Parathyroid adenoma (tissue), 2 donors: ENCODE measurements around the gene COL18A1.

Experiments used
- H2AFZ ChIP-seq: fragments of 300-600 bp; sonication (generic); one replicate; pipeline ENCODE4 v1.7.0; 2017; ENCODE audit warnings: antibody characterized with exemption, mild to moderate bottlenecking
- H3K27ac ChIP-seq: fragments of 300-600 bp; sonication (generic); one replicate; pipeline ENCODE4 v1.7.0; 2017
- H3K27me3 ChIP-seq: fragments of 300-600 bp; sonication (generic); one replicate; pipeline ENCODE4 v1.7.0; 2017; ENCODE audit warnings: low read length; ENCODE audit not compliant: control insufficient read depth, insufficient read depth
- H3K36me3 ChIP-seq: fragments of 300-600 bp; sonication (generic); one replicate; pipeline ENCODE4 v1.7.0; 2017; ENCODE audit warnings: low read length; ENCODE audit not compliant: control insufficient read depth, insufficient read depth
- H3K4me1 ChIP-seq: fragments of 300-600 bp; sonication (generic); one replicate; pipeline ENCODE4 v1.7.0; 2017; ENCODE audit warnings: control low read depth
- H3K4me2 ChIP-seq: fragments of 300-600 bp; sonication (generic); one replicate; pipeline ENCODE4 v1.7.0; 2017; ENCODE audit warnings: low read length
- H3K4me3 ChIP-seq: fragments of 300-600 bp; sonication (generic); one replicate; pipeline ENCODE4 v1.7.0; 2017; ENCODE audit warnings: low read depth, low read length
- H3K79me2 ChIP-seq: fragments of 300-600 bp; sonication (generic); one replicate; pipeline ENCODE4 v1.7.0; 2017; ENCODE audit warnings: control low read depth
- H3K9ac ChIP-seq: fragments of 300-600 bp; sonication (generic); one replicate; pipeline ENCODE4 v1.7.0; 2017; ENCODE audit warnings: mild to moderate bottlenecking
- H3K9me3 ChIP-seq: fragments of 300-600 bp; sonication (generic); one replicate; pipeline ENCODE4 v1.7.0; 2017; ENCODE audit warnings: low read length; ENCODE audit not compliant: control insufficient read depth
- TF ChIP-seq, protein P1 (sequence below): fragments of 300-600 bp; sonication (generic); IDR thresholded peaks from one replicate; pipeline ENCODE4 v1.7.0; 2017; ENCODE audit warnings: antibody characterized with exemption, mild to moderate bottlenecking
- donor health status: primary hyperparathyroidism.

Gene COL18A1

DNA sequence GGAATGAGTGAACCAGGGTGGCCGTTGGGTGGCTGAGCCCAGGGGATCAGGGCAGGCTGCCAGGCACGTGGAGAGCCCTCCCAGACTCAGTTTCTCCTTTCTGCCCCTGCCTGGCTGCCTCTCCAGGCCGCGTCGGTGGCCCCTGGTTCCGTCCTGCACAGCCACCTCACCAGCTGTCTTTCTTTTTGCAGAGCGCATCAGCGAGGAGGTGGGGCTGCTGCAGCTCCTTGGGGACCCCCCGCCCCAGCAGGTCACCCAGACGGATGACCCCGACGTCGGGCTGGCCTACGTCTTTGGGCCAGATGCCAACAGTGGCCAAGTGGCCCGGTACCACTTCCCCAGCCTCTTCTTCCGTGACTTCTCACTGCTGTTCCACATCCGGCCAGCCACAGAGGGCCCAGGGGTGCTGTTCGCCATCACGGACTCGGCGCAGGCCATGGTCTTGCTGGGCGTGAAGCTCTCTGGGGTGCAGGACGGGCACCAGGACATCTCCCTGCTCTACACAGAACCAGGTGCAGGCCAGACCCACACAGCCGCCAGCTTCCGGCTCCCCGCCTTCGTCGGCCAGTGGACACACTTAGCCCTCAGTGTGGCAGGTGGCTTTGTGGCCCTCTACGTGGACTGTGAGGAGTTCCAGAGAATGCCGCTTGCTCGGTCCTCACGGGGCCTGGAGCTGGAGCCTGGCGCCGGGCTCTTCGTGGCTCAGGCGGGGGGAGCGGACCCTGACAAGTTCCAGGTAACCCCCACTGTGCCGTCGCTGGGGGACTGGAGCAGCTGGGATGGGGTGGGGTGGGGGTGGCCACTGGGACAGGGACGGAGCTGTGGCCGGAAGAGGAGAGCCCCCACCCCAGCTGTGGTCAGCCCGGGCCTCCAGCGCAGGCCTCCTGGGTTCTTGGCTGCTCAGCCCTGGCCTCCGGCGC lies 63.3 kb downstream of the COL18A1 start:
- no peak overlapping the region for H3K4me2 ChIP-seq
- H3K27me3 ChIP-seq = no peaks in the 10 kb centered on the region
- H3K36me3 ChIP-seq = no peaks in the 10 kb centered on the region
- no peaks in the 10 kb centered on the region for H3K79me2 ChIP-seq
- H3K27ac ChIP-seq = no peak overlapping the region
- TF ChIP-seq, protein P1, sequence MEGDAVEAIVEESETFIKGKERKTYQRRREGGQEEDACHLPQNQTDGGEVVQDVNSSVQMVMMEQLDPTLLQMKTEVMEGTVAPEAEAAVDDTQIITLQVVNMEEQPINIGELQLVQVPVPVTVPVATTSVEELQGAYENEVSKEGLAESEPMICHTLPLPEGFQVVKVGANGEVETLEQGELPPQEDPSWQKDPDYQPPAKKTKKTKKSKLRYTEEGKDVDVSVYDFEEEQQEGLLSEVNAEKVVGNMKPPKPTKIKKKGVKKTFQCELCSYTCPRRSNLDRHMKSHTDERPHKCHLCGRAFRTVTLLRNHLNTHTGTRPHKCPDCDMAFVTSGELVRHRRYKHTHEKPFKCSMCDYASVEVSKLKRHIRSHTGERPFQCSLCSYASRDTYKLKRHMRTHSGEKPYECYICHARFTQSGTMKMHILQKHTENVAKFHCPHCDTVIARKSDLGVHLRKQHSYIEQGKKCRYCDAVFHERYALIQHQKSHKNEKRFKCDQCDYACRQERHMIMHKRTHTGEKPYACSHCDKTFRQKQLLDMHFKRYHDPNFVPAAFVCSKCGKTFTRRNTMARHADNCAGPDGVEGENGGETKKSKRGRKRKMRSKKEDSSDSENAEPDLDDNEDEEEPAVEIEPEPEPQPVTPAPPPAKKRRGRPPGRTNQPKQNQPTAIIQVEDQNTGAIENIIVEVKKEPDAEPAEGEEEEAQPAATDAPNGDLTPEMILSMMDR = no peak
- no peak overlapping the region for H3K4me3 ChIP-seq
- H3K9me3 ChIP-seq = no peaks in the 10 kb centered on the region
- no peak overlapping the region for H3K9ac ChIP-seq
- no peak overlapping the region for H2AFZ ChIP-seq
- no peaks in the 10 kb centered on the region for H3K4me1 ChIP-seq

DNA sequence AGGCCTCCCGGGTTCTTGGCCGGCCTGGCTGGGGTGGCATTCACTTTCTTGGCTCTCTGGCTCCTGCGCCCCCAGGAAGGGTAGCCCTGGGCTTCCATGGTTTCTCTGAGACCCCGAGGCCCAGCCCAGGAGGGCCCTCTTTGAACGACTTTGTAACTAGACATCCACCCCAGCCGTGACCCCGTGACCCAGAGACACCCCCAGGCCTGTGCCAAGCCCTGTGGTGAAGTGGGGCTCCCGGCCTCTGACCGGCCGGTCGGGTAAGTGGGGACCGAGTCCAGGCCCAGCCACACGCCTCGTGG lies 64.0 kb downstream of the COL18A1 start:
- H3K4me1 ChIP-seq = no peaks in the 10 kb centered on the region
- H3K27me3 ChIP-seq = no peaks in the 10 kb centered on the region
- no peak overlapping the region for H3K4me2 ChIP-seq
- H3K79me2 ChIP-seq = no peaks in the 10 kb centered on the region
- H3K4me3 ChIP-seq = no peak overlapping the region
- TF ChIP-seq, protein P1 = no peak
- H3K9me3 ChIP-seq = no peaks in the 10 kb centered on the region
- no peak overlapping the region for H3K9ac ChIP-seq
- H3K36me3 ChIP-seq = no peaks in the 10 kb centered on the region
- no peak overlapping the region for H2AFZ ChIP-seq
- no peak overlapping the region for H3K27ac ChIP-seq

GRCh38 chr21:45469273-45470086 lies 64.5 kb downstream of the COL18A1 start:
- Histone ChIP-seq H3K9ac (no peak overlapping the region), H3K9me3 (no peaks in the 10 kb centered on the region), H2AFZ (no peak overlapping the region), H3K27ac (no peak overlapping the region), H3K79me2 (no peaks in the 10 kb centered on the region), H3K4me3 (no peak overlapping the region), H3K27me3 (no peaks in the 10 kb centered on the region), H3K4me2 (no peak overlapping the region), H3K36me3 (no peaks in the 10 kb centered on the region), H3K4me1 (no peaks in the 10 kb centered on the region)
- TF ChIP-seq, protein P1 = no peak

DNA sequence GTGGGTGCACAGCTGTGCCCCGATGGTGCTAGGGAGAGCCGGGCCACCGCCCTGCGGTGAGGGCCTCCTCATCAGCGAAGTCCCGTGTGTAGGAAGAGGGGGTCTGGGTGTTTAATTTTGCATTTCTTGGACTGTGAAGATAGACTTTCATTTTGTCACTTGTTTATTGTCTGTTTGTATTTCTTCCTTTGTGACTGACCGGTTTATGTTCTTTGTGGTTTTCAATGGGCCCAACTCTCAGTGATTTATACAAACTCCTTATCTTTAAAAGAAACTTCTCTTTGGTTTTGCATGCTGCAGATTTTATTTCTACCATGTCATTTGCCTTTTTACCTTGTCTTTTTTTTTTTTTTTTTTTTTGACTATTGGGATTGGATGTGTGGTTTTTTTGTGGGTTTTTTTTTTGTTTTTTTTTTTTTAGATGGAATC lies 65.1 kb downstream of the COL18A1 start:
- H3K4me1 ChIP-seq = no peaks in the 10 kb centered on the region
- H3K27ac ChIP-seq = no peak overlapping the region
- TF ChIP-seq, protein P1 = no peak
- H3K9ac ChIP-seq = no peak overlapping the region
- H3K9me3 ChIP-seq = no peaks in the 10 kb centered on the region
- H3K36me3 ChIP-seq = no peaks in the 10 kb centered on the region
- no peak overlapping the region for H3K4me3 ChIP-seq
- H3K79me2 ChIP-seq = no peaks in the 10 kb centered on the region
- no peaks in the 10 kb centered on the region for H3K27me3 ChIP-seq
- no peak overlapping the region for H3K4me2 ChIP-seq
- no peak overlapping the region for H2AFZ ChIP-seq
